Measurements from ENCODE around the gene EFNB1.

The EFNB1 gene

DNA sequence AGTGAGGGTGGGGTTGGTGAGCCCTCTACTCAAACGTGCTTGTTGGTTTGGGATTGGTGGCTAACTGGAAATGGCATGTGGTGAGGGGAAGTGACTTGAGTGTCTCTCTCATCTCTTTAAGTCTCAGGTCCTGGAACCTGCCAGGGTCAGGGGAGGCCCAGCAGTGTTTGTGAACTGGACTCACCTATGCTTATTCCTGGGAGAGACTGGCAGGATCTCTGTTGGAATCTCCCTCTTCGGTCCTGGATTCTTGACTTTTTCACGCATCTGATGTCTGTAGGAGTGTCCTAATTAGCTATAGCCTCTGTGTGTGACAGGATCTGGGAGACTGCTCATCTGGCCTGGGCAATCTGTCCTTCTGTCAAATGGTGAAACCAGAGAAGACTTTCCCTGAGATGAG, 7.2 kb upstream of the EFNB1 start:
- Histone ChIP-seq H3K36me3 (ENCODE audit: insufficient read depth, low read length) (no peaks in the 10 kb centered on the region), H2AFZ (ENCODE audit: low read depth, low read length) (no peak overlapping the region), H3K27me3 (ENCODE audit: insufficient read depth, low read length) (peaks cover 6% of the 10 kb centered on the region), H3K9me3 (ENCODE audit: low read length) (no peaks in the 10 kb centered on the region), H3K4me3 (ENCODE audit: low read length) (no peak overlapping the region), H3K4me1 (ENCODE audit: insufficient read depth, low read length) (no peaks in the 10 kb centered on the region)

DNA sequence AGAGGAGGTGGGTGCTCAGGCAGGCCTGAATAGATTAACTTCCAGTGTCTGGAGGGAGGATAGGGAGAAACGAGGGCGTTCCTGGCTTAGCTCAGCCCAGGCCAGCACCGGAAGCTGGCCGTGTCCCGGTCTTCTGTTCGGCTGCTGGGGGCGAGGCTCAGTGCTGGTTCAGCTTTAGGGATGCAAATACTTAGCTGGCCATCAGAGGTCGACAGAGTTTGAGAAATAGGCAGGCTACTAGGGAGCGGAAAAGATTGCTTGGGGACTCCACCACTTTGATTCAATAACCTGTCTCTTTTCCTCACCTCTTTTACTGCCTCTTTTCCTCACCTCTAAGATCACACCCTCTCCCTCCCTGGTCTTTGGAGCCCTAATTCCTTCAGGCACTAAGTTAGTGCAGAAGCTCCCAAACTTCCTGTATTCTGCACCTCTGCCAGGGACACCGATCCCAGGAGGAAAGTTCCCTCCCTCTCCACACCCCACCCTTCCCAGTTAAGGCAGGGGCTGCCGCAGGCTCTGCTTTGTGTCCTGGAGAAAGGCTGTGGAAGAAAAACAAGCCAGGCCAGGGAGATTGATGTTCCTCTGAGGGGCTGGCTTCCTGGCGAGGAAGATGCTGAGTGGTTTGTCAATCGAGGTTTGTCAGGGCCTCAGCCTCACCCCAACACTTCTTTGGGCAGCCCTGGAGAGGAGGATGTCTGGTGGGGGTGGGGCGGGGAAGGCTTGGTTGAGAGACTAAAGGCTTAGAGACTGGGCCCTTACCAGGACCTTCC, 6.0 kb upstream of the EFNB1 start:
- H2AFZ ChIP-seq (ENCODE audit: low read depth, low read length): no peak overlapping the region
- H3K27me3 ChIP-seq (ENCODE audit: insufficient read depth, low read length): peaks cover 6% of the 10 kb centered on the region
- H3K4me3 ChIP-seq (ENCODE audit: low read length): no peak overlapping the region
- H3K9me3 ChIP-seq (ENCODE audit: low read length): no peaks in the 10 kb centered on the region
- no peaks in the 10 kb centered on the region for H3K36me3 ChIP-seq (ENCODE audit: insufficient read depth, low read length)
- no peaks in the 10 kb centered on the region for H3K4me1 ChIP-seq (ENCODE audit: insufficient read depth, low read length)

DNA sequence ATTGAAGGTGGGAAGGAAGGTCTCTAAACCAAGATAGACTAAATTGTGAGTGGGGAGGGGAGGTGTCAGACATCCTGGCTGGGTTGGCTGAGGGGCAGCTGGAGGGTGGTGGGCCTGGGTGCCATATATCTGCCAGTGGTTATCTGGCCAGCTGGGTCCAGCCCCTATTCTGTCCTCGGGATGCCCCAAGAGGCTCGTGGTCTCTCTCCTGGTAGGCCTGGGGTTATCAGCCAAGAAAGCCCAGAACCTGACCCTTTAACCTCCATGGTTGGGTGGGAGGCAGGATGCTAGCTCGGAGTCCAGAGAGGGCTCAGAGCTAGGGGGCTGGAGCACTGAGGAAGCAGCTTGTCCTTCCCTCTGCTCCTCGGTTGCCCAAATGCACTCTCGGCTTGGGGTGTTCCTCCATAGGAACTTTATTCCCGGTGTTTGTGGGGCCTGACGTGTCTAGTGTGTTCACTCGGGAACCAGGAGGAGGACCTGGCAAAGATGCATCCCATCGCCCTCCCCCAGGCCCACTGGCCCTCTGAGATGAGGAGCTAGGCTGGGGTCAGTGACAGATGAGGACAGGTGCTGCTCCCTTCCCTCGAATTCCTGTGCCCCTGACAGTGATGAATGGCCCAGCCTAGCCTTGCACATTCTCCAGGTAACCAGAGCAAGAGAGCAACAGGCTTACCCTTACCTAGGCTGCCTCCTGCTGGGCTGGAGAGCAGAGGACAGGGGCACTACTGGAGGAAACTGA, 5.2 kb upstream of the EFNB1 start:
- Histone ChIP-seq H3K36me3 (ENCODE audit: insufficient read depth, low read length) (no peaks in the 10 kb centered on the region), H3K27me3 (ENCODE audit: insufficient read depth, low read length) (peaks cover 6% of the 10 kb centered on the region), H2AFZ (ENCODE audit: low read depth, low read length) (no peak overlapping the region), H3K9me3 (ENCODE audit: low read length) (no peaks in the 10 kb centered on the region), H3K4me1 (ENCODE audit: insufficient read depth, low read length) (no peaks in the 10 kb centered on the region), H3K4me3 (ENCODE audit: low read length) (no peak overlapping the region)

DNA sequence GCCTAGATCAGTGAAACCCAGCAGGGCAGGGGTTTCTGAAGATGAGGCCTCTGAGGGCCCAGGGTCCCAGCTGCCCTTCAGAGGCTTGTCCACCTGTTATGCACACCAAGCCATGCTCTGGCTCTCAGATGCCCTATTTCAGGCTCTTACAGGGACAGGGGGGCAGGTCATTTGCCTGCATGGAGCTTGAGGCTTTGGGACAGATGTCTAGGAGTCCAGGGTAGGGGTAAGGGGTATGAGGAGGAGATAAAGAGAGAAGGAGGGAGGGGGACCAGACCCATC, 4.7 kb upstream of the EFNB1 start:
- Histone ChIP-seq H3K4me1 (ENCODE audit: insufficient read depth, low read length) (no peaks in the 10 kb centered on the region), H3K27me3 (ENCODE audit: insufficient read depth, low read length) (peaks cover 6% of the 10 kb centered on the region)

DNA sequence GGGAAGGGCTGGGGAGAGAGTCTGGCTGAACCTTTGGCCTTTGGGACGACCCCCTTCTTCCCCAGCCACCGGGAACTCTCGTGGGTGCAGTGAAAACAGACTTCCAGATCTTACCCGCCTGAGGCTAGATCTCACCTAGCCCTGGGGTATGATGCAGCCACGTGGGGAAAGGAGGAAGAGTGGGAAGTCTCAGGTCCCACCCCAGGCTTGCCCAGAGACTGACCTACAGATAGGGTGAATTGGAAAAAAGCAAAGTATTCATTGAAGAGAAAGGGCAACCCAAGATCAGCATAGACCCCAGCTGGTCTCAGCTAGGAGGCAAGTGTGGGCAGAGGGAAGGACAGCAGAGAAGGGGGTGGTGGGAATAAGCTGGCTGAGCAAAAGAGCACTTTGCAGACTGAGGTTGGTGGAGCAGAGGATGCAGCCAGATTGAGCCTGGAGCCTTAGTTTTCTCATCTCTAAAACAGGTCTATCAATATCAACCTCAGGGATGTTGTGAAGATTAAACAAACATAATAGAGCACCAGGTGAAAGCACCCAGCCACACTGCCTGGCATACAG, 4.2 kb upstream of the EFNB1 start:
- Histone ChIP-seq H3K4me1 (ENCODE audit: insufficient read depth, low read length) (no peaks in the 10 kb centered on the region), H3K4me3 (ENCODE audit: low read length) (no peak overlapping the region), H3K27me3 (ENCODE audit: insufficient read depth, low read length) (peaks cover 6% of the 10 kb centered on the region), H3K9me3 (ENCODE audit: low read length) (no peaks in the 10 kb centered on the region), H2AFZ (ENCODE audit: low read depth, low read length) (no peak overlapping the region), H3K36me3 (ENCODE audit: insufficient read depth, low read length) (no peaks in the 10 kb centered on the region)

More for the DNA sequence above, 4.7 kb upstream of the EFNB1 start:
- Histone ChIP-seq H3K36me3 (ENCODE audit: insufficient read depth, low read length) (no peaks in the 10 kb centered on the region), H2AFZ (ENCODE audit: low read depth, low read length) (no peak overlapping the region), H3K9me3 (ENCODE audit: low read length) (no peaks in the 10 kb centered on the region), H3K4me3 (ENCODE audit: low read length) (no peak overlapping the region)

DNA sequence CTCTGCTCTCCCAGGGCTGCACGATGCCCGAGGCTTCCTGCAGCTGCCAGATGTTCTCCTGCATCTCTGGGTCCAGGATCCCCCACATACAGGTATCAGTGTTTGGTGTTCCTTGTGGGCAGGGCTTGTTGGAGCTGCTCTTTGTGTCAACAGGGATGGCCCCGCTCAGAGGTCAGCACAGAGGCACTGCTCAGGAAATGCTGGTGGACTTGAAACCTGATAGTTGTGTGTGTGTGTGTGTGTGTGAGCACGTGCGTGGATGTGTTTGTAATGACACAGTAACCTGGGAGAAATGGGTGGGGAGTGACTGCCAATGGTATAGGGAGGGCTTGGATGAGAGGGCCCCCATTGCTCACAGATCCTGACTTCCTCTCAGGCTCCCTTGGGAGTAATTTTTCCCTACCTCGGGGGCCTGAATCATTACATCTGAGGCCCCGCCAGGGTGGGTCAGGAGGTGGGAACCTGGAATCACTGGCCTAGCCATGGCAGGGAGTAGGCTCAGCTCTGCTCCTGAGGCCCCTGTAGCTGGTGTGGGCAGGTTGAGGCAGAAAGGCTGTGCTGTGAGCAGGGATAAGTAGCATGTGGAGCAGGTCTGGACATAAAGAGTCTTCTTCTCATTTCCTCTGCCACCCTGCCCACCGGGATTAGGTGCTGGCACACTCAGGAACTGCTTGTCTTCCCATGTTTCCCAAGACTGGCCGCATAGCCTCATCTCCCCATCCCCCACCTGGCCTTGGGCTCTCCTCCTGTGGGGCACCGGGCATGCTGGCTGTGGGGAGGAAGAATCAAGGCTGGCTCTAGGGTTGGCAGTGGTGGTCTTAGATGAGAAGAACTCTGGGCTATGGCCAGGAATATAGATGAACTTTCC, 2.5 kb upstream of the EFNB1 start:
- Histone ChIP-seq H3K27me3 (ENCODE audit: insufficient read depth, low read length) (peaks cover 6% of the 10 kb centered on the region), H2AFZ (ENCODE audit: low read depth, low read length) (no peak overlapping the region), H3K36me3 (ENCODE audit: insufficient read depth, low read length) (no peaks in the 10 kb centered on the region), H3K4me1 (ENCODE audit: insufficient read depth, low read length) (peaks cover 1% of the 10 kb centered on the region), H3K4me3 (ENCODE audit: low read length) (no peak overlapping the region), H3K9me3 (ENCODE audit: low read length) (no peaks in the 10 kb centered on the region)

DNA sequence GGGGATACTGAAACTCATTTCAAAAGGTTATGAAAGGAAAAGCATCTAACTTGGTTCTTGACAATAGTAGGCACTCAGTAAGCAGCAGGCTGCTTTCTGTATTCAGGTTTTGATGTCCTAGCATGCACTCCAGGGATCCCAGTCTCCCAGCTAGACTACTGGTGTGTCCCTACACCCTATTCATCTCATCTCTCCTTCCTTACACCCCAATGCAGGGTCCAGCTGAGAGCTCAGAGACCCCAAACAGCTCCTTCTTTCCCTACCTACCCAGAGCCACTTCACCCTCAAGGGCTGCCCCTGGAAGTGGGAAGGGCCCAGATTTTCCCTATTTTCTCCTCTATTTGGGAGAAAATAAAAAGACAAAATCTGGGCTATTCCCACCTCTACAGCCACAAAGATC, 1.6 kb upstream of the EFNB1 start:
- Histone ChIP-seq H3K4me1 (ENCODE audit: insufficient read depth, low read length) (peaks cover 8% of the 10 kb centered on the region), H3K4me3 (ENCODE audit: low read length) (no peak overlapping the region)

DNA sequence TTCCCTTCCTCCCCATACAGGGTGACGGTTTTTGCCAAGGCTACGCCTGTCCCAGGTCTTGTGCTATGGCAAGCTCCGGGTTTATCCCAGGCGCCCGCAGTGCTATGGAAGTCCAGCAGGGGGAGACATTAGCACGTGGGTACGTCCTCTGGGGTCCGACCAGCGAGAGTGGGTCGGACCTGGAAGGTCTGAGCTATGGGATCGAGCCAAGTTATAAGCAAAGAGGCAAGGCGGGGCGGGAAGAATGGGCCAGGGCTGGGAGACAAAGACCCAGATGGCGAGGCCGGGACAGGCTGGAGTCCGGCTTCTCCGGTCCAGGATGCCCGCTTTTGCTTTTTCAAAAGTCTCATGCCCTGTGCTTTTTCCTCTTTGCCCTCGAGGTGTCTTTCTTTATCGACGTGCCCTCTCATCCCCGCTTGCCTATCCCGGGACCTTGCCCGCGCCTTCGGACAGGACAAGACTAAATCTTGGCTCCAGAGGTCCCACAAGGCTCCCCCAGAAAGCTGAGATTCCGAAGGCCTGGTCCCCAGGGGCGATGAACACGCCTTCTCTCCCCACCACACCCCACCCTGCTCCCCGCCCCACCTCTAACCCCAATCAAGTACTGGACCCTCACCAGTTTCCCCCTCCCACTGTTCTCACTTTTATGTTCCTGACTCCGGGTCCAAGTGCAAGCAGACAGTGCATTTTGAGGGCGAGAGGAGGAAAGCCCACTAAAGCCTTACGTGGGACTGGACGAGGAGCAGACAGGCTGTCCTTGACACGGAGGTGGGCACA, 785 bp upstream of the EFNB1 start:
- peaks cover 6% of the 10 kb centered on the region for H3K27me3 ChIP-seq (ENCODE audit: insufficient read depth, low read length)
- no peaks in the 10 kb centered on the region for H3K9me3 ChIP-seq (ENCODE audit: low read length)
- no peak overlapping the region for H2AFZ ChIP-seq (ENCODE audit: low read depth, low read length)
- no peaks in the 10 kb centered on the region for H3K36me3 ChIP-seq (ENCODE audit: insufficient read depth, low read length)
- H3K4me1 ChIP-seq (ENCODE audit: insufficient read depth, low read length): peaks cover 15% of the 10 kb centered on the region
- H3K4me3 ChIP-seq (ENCODE audit: low read length): peak overlapping the region; percentile 28

More for the DNA sequence above, 1.6 kb upstream of the EFNB1 start:
- Histone ChIP-seq H3K9me3 (ENCODE audit: low read length) (no peaks in the 10 kb centered on the region), H3K27me3 (ENCODE audit: insufficient read depth, low read length) (peaks cover 6% of the 10 kb centered on the region), H2AFZ (ENCODE audit: low read depth, low read length) (no peak overlapping the region), H3K36me3 (ENCODE audit: insufficient read depth, low read length) (no peaks in the 10 kb centered on the region)

DNA sequence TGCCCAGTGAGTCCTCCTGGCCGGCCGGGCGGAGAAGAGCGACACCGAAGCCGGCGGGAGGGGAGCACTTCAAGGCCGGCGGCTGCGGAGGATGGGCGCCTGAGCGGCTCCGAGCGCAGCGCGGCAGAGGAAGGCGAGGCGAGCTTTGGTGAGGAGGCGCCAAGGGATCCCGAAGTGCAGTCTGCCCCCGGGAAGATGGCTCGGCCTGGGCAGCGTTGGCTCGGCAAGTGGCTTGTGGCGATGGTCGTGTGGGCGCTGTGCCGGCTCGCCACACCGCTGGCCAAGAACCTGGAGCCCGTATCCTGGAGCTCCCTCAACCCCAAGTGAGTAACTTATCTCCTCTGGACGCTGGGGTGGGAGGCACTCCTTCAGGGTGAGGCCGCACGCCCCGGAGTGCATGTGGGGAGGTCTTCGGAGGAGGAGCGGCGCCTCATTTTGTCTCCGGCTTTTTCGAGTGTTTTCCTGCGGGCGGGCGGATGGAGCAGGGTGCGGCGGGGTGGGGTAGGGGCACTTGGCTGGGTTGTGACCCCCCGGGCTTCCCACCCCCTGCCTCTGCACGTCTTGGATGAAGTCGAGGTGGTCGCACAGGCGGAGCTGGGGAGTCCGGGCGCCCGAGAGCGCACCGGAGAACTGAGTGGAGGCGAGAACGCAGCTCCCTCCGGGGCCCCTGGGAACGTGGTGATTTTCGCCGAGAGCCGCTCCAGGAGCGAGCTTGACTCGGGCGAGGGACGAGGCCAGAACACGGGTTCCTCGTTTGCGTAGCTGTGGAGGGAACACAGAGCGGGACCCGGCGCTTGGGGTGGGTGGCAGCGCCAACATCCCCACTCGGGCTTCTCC, 979 bp downstream of the EFNB1 start:
- Histone ChIP-seq H3K36me3 (ENCODE audit: insufficient read depth, low read length) (no peaks in the 10 kb centered on the region), H3K9me3 (ENCODE audit: low read length) (no peaks in the 10 kb centered on the region), H3K27me3 (ENCODE audit: insufficient read depth, low read length) (peaks cover 6% of the 10 kb centered on the region), H3K4me1 (ENCODE audit: insufficient read depth, low read length) (peaks cover 24% of the 10 kb centered on the region), H3K4me3 (ENCODE audit: low read length) (peak overlapping the region; percentile 84), H2AFZ (ENCODE audit: low read depth, low read length) (no peak overlapping the region)

DNA sequence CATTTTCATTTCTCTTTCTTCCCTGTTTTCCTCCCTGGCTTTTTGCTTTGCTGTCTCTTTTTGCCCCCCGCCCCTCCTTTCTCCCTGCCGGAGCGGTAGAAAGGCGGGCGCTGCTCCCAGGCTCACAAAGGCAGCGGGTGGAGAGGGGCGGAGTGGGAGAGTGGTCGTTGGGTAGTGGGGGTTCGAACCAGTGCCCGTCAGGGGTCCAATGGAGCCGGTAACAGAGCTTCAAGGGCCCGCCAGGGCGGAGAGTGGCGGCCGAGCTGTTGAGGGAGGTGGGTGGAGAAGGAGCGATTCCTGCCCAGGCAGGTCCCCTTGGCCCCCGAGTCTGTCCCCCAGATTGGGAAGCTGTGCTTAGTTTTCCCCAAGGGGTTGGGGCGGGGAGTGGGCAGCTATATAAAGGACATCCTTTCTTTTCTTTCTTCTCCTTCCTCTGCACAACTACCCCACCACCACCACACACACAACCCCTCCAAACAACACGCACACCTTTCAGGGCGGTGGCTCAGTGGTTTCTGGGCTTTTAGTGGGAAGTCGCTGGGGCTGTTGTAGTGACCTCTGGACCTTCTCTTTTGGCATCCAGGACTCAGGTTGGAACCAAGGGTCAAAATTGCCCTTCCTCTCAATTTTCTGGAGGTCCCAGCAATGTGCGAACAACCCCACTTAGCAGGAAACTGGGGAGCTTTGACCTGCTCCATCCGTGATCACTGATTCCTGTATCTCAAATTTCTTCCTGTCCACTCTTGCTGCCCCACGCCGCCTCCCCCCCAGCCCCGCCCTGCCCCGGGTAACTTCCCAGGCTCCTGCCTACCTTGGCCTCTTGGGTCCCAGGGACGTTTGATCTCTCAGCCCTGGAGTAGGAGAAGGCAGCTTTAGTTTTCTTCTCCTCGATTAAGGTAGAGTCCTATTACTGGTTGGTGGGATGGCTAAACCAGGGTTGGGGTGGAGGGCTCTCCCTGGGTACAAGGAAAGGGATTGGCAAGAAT, 1.9 kb downstream of the EFNB1 start:
- peaks cover 4% of the 10 kb centered on the region for H3K27me3 ChIP-seq (ENCODE audit: insufficient read depth, low read length)
- H3K4me1 ChIP-seq (ENCODE audit: insufficient read depth, low read length): peaks cover 33% of the 10 kb centered on the region
- H3K4me3 ChIP-seq (ENCODE audit: low read length): peak overlapping the region; percentile 84
- no peak overlapping the region for H2AFZ ChIP-seq (ENCODE audit: low read depth, low read length)
- no peaks in the 10 kb centered on the region for H3K9me3 ChIP-seq (ENCODE audit: low read length)
- no peaks in the 10 kb centered on the region for H3K36me3 ChIP-seq (ENCODE audit: insufficient read depth, low read length)

All from neuron (in vitro differentiated cells).